Cardiac fibroblast (primary cell): ENCODE measurements around the gene UNC13D.

Experiments used
- DNase-seq, 2 donors: peaks; one replicate each; pipeline versions ENCODE4 v3.0.0 to v3.0.0-alpha.2; 2010; ENCODE audit warnings: low read depth in 2 of 2
- H3K4me3 ChIP-seq, 2 donors: replicated peaks in 1 of 2; 1 replicate in 1 of 2; 2 replicates in 1 of 2; pipeline ENCODE4 v1.5.1; 2011; ENCODE audit warnings: low read depth in 2 of 2, low read length in 2 of 2, mild to moderate bottlenecking in 2 of 2, moderate library complexity in 1 of 2
- TF ChIP-seq, protein P1 (sequence below): IDR thresholded peaks from one replicate; pipeline ENCODE4 v1.5.1; 2011; ENCODE audit warnings: low read depth, mild to moderate bottlenecking, low read length, inconsistent platforms

The UNC13D gene

DNA sequence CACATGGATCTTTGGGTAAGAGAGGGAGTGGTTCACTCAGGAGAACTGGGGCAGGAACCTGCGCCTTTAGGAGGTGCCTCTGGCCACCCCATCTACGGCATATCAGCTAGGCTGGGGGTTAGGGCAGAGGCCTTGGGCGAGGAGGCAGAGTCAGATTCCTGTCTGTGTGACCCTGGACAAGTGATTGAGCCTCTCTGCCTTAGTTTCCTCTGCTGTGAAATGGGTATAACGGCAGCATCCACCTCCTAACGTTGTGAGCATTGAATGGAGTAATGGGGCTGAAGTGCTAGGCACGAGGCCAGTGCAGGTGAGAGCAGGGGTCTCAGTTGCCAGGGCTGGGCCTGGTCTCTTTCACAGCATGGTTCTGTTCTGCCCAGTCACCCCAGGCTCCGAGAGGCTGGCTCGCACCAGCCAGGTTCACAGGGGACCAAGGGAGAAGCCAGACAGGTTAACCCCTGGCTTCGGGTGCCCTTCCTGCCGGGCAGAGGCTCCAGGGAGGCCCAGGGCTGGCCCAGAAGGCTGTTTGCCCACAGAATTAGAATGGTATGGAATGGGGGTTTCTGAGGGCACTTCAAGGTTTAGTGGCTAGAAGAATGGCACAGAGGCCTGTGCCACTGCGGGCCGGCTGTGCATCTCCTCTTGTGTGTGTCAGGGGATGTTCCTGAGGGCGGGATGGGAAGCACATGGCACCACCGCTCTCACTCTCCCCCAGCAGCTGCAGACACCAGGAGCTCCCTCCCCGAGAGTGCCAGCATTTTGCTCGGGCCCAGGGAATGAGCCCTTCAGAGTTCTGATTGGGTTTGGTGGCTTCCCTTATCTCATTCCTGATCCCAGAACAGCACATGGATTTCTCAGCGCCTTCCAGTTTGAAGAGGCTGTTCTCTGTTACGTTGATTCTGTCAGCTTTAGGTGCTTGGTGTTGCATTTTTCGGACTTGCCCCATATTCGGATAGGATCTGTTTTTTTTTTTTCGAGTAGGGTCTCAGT is 23.8 kb downstream of the UNC13D start:
- H3K4me3 ChIP-seq, result no peak overlapping the region
- DNase-seq, result no peak
- TF ChIP-seq, protein P1, sequence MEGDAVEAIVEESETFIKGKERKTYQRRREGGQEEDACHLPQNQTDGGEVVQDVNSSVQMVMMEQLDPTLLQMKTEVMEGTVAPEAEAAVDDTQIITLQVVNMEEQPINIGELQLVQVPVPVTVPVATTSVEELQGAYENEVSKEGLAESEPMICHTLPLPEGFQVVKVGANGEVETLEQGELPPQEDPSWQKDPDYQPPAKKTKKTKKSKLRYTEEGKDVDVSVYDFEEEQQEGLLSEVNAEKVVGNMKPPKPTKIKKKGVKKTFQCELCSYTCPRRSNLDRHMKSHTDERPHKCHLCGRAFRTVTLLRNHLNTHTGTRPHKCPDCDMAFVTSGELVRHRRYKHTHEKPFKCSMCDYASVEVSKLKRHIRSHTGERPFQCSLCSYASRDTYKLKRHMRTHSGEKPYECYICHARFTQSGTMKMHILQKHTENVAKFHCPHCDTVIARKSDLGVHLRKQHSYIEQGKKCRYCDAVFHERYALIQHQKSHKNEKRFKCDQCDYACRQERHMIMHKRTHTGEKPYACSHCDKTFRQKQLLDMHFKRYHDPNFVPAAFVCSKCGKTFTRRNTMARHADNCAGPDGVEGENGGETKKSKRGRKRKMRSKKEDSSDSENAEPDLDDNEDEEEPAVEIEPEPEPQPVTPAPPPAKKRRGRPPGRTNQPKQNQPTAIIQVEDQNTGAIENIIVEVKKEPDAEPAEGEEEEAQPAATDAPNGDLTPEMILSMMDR, result no peak

DNA sequence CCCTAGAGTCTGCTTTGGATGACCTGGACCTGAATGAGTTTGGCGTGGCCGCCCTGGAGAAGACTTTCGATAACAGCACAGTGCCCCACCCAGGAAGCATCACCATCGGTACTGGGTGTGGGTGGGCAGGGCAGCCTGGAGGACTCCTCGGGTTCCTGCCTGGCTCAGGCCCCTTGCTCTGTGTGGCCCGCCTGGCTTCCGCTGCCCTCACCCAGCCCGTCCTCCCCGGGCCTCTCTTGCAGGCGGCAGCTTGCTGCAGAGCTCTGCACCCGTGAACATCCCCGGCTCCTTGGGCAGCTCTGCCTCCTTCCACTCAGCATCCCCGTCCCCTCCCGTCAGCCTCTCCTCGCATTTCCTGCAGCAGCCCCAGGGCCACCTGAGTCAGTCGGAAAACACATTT is 24.5 kb downstream of the UNC13D start:
- no peak for DNase-seq
- TF ChIP-seq, protein P1, result no peak
- no peak overlapping the region for H3K4me3 ChIP-seq

GRCh38 chr17:75819116-75819515 is 25.1 kb downstream of the UNC13D start:
- TF ChIP-seq, protein P1, result no peak
- no peak for DNase-seq
- H3K4me3 ChIP-seq, result no peak overlapping the region

GRCh38 chr17:75818326-75818885 is 25.8 kb downstream of the UNC13D start:
- no peak overlapping the region for H3K4me3 ChIP-seq
- TF ChIP-seq, protein P1, result no peak
- no peak for DNase-seq

DNA sequence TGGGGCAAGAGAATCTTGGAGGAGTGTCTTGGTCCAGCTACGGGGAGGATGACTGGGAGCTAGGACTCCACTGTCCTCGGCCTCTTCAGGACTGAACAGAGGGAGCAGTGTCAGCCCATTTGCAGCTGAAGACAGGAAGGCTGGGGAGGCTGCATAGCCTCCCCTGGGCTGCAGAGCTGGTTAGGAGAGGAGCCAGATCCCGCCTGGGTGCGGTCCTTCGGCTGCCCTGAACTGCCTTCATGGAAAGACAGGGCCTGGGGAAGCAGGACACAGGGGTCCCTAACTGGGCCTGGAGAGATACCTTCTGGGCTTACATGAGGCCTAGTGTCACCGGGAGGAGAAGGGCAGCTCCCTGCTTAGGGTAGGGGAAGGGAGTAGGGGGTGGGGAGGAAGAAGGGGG is 26.6 kb downstream of the UNC13D start:
- TF ChIP-seq, protein P1, result no peak
- no peak for DNase-seq

GRCh38 chr17:75816693-75817092 is 27.5 kb downstream of the UNC13D start:
- DNase-seq, result no peak
- H3K4me3 ChIP-seq, result no peak overlapping the region

More for the DNA sequence above, 26.6 kb downstream of the UNC13D start:
- H3K4me3 ChIP-seq, result no peak overlapping the region

More at GRCh38 chr17:75816693-75817092, 27.5 kb downstream of the UNC13D start:
- TF ChIP-seq, protein P1, result no peak
